Upper lobe of left lung (tissue), 4 donors: ENCODE measurements around the gene UBAC1.

Experiments used
- CTCF ChIP-seq, 6 experiments: fragments of 450-650 bp in 4 of 6; fragments of 200-600 bp in 2 of 6; sonication (generic) in 2 of 6; IDR thresholded peaks; one replicate each; pipeline ENCODE4 v1.5.1; 2016 to 2019; ENCODE audit warnings: antibody characterized with exemption in 6 of 6
- POLR2A ChIP-seq, 4 donors: fragments of 450-650 bp; IDR thresholded peaks; one replicate each; pipeline ENCODE4 v1.5.1; 2016 to 2017; ENCODE audit warnings: antibody characterized with exemption in 4 of 4, mild to moderate bottlenecking in 2 of 4
- POLR2AphosphoS5 ChIP-seq, 2 donors: sonication (generic); formaldehyde crosslinking; IDR thresholded peaks; one replicate each; pipeline ENCODE4 v1.5.1; 2017; ENCODE audit warnings: antibody characterized with exemption in 2 of 2

- TF ChIP-seq CTCF (IDR thresholded peaks at IDR 0.05): no peak
- peak in 1 of 2 donors; percentile 15 for TF ChIP-seq POLR2AphosphoS5 (IDR thresholded peaks at IDR 0.05)
- TF ChIP-seq POLR2A (IDR thresholded peaks at IDR 0.05): no peak
Measured at GRCh38 chr9:135971892-135972291, 10.7 kb upstream of the UBAC1 start.
